Head of caudate nucleus (tissue), 42 donors: ENCODE results near the gene UAP1.
"Not testable (repeated sequence)": the region's sequence is repeated elsewhere in the genome, so short reads cannot be mapped to it uniquely, and the experiment has no call there.

Experiments
- DNase-seq, 42 donors: peaks; one replicate each; pipeline versions ENCODE4 v3.0.0 to v3.0.0-alpha.2; 2020 to 2021; ENCODE audit warnings: mixed read lengths in 7 of 42
- intact Hi-C: fragments of 100-400 bp; cut with DNase I; formaldehyde crosslinking; loops from one replicate; pipeline ENCODE4 v1.15.0; 2022

UAP1 gene

DNA sequence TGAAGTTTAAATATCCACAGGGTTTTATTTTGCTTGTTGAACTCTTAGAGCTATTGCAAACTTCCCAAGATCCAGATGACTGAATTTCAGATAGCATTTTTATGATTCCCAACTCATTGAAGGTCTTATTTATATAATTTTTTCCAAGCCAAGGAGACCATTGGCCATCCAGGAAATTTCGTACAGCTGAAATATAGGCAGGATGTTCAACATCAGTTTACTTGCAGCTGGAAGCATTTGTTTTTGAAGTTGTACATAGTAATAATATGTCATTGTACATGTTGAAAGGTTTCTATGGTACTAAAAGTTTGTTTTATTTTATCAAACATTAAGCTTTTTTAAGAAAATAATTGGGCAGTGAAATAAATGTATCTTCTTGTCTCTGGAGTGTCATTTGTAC, 37.9 kb downstream of the UAP1 start:
- DNase-seq = no peak
- intact Hi-C loops = loop anchor here (10.0 kb wide), 1 partner anchor 55 kb away; no protein-coding TSS in a partner anchor

DNA sequence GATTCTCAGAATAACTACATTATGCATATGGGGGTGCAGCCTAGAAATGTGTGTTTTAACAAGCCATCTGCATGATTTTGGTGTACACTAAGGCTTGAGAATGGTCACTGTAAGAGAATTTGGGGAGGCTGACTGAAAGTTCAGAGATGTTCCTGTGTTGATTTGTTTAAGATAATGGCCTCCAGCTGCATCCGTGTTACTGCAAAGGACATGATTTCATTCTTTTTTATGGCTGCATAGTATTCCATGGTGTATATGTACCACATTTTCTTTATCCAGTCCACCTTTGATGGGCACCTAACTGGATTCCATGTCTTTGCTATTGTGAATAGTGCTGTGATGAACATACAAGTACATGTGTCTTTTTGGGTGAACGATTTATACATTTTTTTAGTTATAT, 41.6 kb downstream of the UAP1 start:
- intact Hi-C loops, DNase-seq: not testable (repeated sequence)

DNA sequence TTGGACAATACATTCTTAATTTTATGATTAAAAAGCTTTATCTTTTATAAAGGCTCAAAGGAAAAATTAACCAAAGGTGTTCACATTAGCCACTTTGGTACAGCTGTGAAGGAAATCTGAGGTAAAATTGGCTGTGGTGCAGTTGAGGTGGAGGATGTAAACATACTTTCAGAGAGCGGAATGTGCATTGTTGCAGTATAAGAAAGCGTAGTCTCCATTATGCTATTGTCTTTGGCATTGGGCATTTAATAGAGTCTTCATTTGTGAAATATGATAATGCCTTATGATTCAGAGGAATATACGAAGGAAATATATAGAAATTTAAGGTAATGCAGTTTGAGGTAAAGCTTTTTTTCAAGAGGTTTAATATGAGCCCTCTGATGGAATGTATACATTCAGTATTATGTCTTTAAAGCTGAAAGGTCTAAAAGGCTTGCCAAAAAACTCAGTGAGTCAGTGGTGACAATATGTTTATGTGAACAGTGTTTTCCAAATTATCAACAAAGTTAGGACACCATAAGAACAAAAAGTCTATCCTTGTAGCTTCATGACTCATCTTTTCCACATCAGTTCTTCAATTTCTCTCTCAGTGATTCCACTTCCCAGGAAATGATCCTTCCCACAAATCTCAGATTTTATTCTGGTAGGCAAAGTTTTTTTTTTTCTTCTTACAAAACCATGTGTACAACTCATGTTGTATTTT, 43.9 kb downstream of the UAP1 start:
- intact Hi-C loops = no loop called here
- DNase-seq = no peak

DNA sequence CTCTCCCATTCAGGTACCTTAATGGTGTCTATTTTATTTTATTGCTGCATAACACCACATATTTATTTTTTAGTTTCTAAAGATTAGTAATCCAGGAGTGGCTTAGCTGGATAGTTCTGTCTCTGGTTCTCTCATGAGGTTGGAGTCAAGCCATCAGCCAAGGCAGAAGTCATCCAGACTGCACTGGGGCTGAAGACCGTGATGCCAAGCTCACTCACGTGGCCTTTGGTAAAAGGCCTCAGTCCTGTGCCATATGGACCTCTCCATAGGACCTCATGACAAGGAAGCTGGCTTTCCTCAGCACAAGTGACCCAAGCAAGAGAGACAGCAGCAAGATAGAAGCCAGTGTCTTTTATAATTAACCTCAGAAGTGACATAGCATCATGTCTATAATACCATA, 47.8 kb downstream of the UAP1 start:
- no peak for DNase-seq
- intact Hi-C loops = no loop called here

DNA sequence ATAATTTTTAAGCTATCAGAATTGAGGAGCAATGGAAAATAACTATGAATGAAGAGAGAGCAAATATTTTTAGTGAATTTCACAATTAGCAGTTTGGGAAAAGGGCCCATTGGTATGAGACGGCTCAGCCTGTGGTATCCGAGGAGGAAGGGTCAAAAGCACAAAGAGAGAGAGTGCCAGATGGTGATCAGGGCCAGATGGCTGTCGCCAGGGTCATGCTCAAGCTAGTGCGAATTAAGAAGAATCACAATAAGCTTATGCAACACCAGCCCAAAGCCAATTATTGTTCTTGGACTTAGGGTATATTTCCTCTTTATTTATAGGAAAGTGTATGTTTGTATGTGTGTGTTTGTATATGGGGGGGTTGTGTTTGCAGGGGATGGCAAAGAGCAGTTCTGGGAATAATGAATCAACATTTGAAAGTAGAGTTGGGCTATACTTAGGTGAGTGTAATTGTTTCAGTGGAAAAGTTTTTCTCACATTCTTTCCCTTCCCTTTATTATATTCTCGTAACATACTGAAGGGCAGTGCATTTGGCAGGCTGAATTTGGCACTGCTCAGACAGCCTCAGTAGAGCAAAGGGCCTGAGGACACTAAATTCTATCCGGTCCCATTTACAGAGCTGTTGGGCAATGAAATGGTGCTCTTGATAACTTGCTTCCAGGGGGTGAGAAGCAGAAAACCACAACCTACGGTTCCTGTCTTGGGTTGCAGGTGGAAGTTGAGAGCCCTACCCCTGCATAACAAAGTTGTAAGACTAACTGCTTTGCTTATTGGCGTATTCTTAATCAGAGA, 51.3 kb downstream of the UAP1 start:
- intact Hi-C loops = no loop called here
- DNase-seq = no peak

DNA sequence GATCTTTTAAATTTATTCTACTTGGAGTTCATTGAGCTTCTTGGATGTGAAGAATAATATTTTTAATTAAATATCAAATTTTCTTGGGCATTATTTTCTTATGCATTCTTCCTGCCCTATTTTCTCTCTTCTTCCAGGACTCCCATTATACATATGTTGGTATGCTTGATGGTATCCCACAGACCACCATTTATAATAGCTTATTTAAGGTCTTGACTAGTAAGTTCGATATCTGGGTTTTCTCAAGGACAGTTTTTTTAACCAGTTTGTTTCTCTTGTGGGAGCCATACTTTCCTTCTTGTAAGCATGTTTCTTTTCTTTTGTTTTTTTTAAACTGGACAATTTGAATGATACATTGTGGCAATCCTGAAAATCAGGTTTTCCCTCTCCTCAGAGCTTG, 55.3 kb downstream of the UAP1 start:
- no peak for DNase-seq
- intact Hi-C loops = no loop called here

DNA sequence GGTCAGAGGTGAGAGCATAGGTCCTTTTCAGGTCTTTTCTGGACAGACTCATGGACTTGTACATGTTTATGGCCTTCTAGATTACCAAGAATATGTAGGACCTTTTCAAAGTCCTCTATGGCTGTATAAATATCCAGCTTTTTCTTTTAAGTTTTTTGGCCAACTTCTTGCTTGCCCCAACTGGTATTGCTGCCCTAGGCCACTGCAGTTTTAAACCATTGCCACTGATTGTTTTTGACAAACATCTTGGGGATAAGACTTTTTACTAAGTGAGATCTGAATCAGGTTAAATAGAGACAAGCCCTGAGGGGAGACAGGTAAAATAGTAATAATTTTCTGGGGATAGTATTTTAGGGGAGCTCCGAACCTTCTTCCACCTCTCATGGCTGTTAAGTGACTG, 56.0 kb downstream of the UAP1 start:
- DNase-seq = no peak
- intact Hi-C loops = no loop called here

DNA sequence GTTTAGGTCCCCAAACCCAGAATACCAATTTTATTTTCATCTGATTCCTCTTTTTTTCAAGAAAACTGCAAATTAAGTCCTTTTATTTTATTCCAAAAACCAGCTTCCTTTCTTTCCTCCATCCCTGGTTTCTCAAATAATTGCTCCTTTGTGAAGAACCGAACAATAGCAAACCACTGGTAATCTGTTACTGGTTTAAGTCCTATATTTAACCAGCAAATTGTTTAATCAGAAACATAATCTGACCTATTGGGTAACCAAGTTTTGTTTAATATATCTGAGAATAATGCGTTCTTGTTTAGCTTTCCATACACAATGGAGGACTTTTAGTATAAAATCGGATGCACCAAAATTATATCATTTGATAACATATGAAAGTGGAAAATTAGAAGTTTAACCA, 57.6 kb downstream of the UAP1 start:
- intact Hi-C loops = no loop called here
- no peak for DNase-seq

DNA sequence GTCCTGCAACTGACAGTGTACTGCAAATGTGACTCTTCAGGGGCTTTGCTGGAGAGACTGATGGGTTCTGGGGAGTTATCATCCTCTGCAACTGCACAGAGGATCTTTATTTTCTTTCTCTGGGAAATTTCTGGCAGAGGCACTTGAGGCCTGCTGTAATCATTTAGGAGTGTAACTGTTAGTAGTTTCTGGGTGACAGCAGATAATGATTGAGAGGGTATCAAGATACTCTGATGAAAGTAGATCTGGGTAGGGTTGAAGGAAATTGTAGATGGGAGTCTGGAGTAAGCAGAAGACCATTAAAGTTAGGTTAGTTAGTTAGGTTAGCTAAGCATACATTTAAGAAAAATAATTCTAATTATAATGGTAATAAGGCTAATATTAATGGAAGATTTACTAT, 59.7 kb downstream of the UAP1 start:
- intact Hi-C loops = no loop called here
- DNase-seq = no peak

DNA sequence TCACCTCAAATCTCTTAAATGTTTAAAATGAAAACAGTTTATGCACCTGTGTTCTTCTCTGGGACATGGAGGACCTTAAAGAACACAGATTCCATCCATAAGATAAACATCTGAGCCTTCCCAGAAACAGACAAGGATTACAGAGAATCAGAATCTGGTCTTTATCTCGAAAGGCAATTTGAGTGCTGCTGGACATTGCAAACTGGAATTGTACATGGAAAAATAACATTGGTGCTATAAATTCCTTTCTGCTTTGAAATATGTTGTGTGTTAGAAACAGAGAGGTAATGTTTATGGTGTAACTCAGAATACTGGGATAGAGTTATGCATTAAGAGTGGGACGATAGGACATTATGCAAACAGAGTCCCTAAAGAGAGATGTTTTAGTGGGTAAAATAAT, 64.2 kb downstream of the UAP1 start:
- intact Hi-C loops = no loop called here
- DNase-seq = no peak

DNA sequence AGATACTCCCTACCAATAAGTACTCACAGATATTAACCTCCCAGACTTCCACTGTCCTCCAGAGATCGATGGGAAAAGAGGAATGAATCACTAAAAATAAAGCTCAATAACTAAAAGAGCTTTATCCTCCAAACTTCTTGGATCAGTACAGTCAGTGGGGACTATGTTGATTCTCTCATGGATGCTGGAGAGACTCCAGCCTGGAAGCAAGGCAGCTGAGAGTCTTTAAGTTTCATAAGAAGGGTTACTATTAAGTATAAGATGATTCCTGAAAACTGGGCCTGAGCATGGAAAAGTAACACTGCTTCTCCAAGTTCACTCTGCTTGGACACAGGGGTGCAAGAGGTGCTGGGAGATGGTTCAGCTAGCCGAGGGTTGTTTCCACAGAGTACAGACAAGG, 64.6 kb downstream of the UAP1 start:
- DNase-seq = no peak
- intact Hi-C loops = no loop called here

DNA sequence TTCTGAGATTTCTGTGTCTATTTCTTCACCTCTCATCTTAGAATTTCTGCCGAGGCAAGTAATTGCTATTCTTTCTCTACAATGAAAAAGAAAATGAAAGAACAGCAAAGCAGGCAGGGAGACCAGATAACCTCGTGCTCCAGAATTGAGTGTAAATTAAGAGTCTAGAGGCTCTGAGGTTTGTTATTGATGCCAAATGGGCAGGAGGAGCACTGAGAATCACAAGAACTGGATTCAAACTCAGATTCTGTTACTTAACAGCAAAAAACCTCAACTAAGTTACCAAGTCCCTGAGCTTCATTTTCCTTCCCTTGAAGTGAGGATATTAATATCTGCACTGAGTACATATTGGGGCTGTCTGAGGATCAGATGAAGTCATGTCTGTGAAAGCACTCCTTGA, 65.2 kb downstream of the UAP1 start:
- intact Hi-C loops = no loop called here
- DNase-seq = no peak

DNA sequence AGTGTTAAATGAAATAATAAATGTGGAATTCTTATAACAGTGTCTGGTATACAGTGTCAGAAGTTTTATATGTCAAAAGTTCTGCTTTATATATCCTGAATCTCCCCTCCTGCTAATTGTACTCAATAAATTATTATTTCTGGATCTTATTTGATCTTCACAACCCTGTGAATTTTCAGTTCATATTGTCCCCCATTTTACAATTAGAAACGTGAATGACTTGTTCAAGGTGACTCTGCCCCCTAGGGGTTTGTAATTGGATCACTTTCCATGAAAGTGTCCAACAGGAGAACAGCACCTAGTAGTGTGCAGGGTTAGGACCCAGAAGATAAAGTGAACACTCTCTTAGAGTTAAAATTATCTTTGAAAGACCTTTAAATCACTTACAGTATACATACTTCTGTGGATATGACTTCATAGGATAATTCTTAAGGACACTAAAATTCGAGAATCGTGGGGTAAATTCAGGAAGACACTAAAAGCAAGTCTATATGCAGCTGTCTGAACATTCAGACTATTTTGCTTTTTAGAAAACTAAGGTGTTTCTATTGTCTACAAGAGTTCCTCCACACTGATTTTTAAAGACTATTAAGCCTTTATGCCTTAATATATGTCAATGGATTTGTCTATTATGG, 66.3 kb downstream of the UAP1 start:
- intact Hi-C loops = no loop called here
- DNase-seq = no peak

DNA sequence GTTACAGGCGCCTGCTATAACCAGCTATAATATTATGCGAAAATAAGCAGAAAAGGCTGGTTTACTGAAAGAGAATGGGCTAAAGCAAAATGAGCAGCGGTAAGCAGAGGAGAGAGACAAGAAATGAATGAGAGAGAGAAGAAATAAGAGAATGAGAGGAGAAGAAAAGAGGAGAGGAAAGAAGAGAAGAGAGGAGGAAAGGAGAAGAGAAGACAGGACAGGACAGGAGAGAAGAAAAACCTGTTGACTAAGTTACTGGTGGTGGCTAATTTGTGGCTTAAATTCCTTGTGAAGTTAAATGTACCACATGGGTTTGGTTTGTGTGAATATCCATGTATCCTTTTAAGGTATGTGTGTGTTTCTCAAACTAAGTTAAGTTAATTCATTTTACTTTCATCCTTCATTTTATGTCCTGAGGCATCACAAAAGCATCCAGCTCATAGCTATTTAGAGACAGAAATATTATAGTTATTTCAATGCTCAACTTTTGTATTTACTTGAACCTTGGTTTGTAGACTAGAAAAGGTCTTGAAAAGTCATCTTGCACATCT, 67.6 kb downstream of the UAP1 start:
- no peak for DNase-seq
- intact Hi-C loops = no loop called here

DNA sequence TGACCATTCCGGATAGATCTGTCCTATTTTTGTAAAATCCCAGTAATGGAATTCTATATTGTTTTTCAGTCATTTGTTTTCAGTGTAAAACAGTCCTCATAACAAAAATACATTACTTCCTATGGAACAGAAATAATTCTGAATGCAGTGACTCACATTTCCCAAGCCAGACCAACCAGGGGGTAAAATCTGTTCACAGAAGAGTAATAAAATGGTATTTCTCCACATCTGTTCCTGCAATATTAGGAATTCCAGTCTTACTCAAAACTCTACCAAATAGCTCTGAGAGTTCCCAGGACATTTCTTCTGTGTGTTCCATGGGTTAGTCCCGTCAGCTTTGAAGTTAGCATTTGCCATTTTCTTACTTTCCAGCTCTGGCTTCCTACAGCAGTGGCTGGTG, 68.1 kb downstream of the UAP1 start:
- DNase-seq = no peak
- intact Hi-C loops = no loop called here

DNA sequence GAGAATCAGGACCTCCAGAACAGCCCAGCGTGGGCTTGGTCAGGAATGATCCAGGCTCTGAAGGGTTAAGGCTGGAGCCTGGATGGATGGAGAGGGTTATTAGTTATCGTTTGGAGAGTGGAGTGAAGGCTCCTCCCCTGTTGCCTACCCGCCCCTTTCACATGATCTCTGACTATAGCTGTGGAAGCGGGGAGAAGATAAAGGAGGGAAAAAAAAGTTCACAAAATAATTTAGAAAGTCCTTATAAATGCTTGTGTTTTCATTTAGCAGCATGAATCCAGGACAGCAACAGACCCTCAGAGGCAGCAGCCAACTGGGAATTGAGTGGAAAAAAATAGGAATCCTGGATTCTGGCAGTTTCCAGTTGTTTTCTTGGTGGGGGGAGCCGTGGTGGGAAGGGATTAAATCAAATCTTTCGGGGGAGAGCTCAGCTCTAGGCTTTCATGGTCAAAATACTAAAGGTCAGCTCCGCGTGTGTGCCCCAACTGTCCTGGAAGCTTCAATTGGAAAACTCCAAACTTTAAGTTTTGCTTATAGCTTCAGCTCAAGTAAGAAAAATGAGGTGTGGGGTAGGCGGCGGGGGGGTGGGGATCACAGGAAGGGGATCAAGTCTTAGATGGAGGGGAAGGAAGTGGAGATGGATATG, 70.1 kb downstream of the UAP1 start:
- intact Hi-C loops = no loop called here
- no peak for DNase-seq

DNA sequence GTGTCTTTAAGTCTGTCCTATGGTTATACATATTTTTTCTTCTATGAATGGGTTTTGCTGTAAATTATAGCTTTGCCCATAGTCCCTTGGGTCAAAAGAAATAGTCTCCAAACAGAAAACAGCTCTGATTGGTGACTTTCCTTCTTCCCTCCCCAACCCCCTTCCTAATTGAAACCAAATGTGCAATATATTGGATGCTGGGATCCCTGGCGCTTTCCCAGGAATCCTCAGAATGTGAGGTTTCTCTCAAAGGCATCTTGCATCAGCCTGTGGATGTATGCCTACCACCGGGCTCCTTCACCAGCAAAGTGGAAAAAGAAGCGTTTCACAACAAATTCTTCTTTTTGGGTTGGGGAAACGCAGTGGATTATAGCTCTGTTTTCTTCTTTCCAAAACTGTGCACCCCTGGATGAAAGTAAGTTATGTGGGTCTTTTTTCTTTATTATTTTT, 70.7 kb downstream of the UAP1 start, which contains the start of gene DDR2:
Gene DDR2, plus strand, starts transcription at position 248 of the 450 bp plus-strand sequence. CDS start 86,600 bp downstream, outside the sequence.
- DNase-seq = peak in 4 of 42 donors; percentile 4 to 48 (median 10)
- intact Hi-C loops = no loop called here

DNA sequence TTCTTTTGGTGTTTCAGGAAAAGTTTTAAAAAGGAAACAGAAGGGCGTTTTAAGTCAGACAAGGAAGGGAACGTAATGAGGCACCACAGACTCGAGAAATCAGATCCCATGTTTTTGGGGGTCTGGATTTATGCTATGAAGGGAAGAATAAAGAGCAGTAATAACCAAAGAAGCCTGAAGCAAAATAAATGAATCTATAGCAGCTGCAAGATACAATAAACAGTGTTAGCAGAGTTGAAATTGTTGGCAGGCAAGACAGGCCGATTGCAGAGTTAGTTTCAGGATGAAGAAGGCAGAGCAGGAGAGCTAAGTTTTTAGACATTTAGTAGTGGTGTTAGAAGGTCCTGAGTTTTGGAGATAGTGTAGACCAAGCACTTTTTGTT, 71.2 kb downstream of the UAP1 start:
- intact Hi-C loops = no loop called here
- no peak for DNase-seq

DNA sequence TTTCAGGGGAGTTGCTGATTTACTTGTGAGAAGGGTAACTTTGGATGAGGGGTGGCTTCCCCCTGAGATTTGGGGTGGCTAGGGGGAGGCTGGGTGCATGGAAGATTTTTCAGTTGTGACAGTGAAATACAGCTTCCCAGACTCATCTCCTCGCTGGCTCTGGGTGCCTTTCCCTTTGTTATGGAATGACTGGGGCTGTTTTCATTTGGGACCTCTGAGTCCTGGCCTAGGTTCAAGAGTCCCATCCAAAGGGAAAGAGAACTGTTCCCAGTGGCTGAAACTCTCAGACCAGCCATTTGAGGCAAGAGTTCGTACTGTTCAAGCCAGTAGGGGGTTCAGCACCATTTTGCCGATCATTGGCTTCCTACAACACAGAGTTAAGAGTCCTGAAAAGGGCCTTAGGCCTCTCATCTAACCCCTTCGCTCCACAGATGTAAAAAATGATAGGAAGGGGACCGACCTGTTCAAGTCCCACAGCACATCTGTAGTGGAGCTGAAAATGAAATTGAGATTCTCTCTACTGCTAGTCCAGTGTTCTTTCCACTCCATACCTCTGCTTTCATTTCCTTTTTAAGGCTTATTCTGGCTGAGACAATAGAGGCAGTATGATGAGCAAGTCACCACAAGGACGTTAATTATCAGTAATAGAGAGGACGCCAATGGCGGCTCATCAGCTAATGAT, 71.7 kb downstream of the UAP1 start:
- intact Hi-C loops = no loop called here
- peak in 1 of 42 donors; percentile 8 for DNase-seq
